Smooth muscle cell (in vitro differentiated cells): ENCODE results near the gene PLA2G5. TPM values are rescaled to one million over a fixed set of nuclear protein-coding genes. Genes with fewer than 3 reads are reported as not detected.

ENCODE experiments used
- DNase-seq: peaks from one replicate; lab custom pipeline; 2025; ENCODE audit not compliant: unreplicated experiment; lab: John Stamatoyannopoulos, UW
- H2AFZ ChIP-seq: fragments of 200-600 bp; sonication (generic); 2 replicates; pipeline ENCODE4 v1.6.0; 2016; ENCODE audit warnings: antibody characterized with exemption, low read depth, mild to moderate bottlenecking
- H3F3A ChIP-seq: fragments of 200-600 bp; sonication (generic); 2 replicates; pipeline ENCODE4 v1.6.0; 2017; ENCODE audit warnings: antibody characterized with exemption, low read depth
- H3K27ac ChIP-seq: fragments of 200-600 bp; sonication (generic); 2 replicates; pipeline ENCODE4 v1.5.1; 2016; ENCODE audit warnings: low read depth, mild to moderate bottlenecking
- H3K27me3 ChIP-seq: fragments of 200-600 bp; sonication (generic); 2 replicates; pipeline ENCODE4 v1.6.1; 2016; ENCODE audit warnings: low read depth, mild to moderate bottlenecking
- H3K36me3 ChIP-seq: fragments of 200-600 bp; sonication (generic); 2 replicates; pipeline ENCODE4 v1.5.1; 2016; ENCODE audit warnings: low read depth
- H3K4me1 ChIP-seq: fragments of 200-600 bp; sonication (generic); 2 replicates; pipeline ENCODE4 v1.5.1; 2016; ENCODE audit warnings: low read depth
- H3K4me2 ChIP-seq: fragments of 200-600 bp; sonication (generic); 2 replicates; pipeline ENCODE4 v1.6.0; 2016; ENCODE audit warnings: mild to moderate bottlenecking
- H3K4me3 ChIP-seq: fragments of 200-600 bp; sonication (generic); 2 replicates; pipeline ENCODE4 v1.5.1; 2016; ENCODE audit warnings: mild to moderate bottlenecking
- H3K79me2 ChIP-seq: fragments of 200-600 bp; sonication (generic); 2 replicates; pipeline ENCODE4 v1.6.0; 2016; ENCODE audit warnings: low read depth, mild to moderate bottlenecking
- H3K9ac ChIP-seq: fragments of 200-600 bp; sonication (generic); 2 replicates; pipeline ENCODE4 v1.6.0; 2016; ENCODE audit warnings: low read depth
- H3K9me3 ChIP-seq: fragments of 200-600 bp; sonication (generic); replicated peaks from 2 replicates; pipeline ENCODE4 v1.5.1; 2016; ENCODE audit warnings: low read depth
- H4K20me1 ChIP-seq: fragments of 200-600 bp; sonication (generic); 2 replicates; pipeline ENCODE4 v1.6.0; 2016; ENCODE audit warnings: low read depth
- WGBS: methylation state at CpG from one replicate; pipeline ENCODE4 v1.1.7; 2016; ENCODE audit warnings: low lambda C conversion rate; 5-methylcytosine and 5-hydroxymethylcytosine counted together
- polyA plus RNA-seq: library from polyadenylated mRNA; unstranded; fragments of >200 nt; fragmentation: Nextera tagmentation; extraction: Ambion mirVana; gene quantifications from 2 replicates; pipeline ENCODE4 v1.2.1, GENCODE V29; 2016
- total RNA-seq: library from RNA; depleted of rRNA; stranded (reverse); fragments of >200 nt; gene quantifications from 2 replicates; pipeline ENCODE4 v1.2.3, GENCODE V29; 2014
- TF ChIP-seq, protein P1 (sequence below): fragments of 200-600 bp; sonication (generic); IDR thresholded peaks from 2 replicates; pipeline ENCODE4 v1.5.1; 2017; ENCODE audit warnings: borderline replicate concordance, mild to moderate bottlenecking, antibody characterized with exemption; ENCODE audit not compliant: insufficient read depth, poor library complexity, severe bottlenecking

The PLA2G5 gene
- total and polyA plus RNA-seq, 2 experiments from 2014 or later, result 0.22 to 0.64 TPM

DNA sequence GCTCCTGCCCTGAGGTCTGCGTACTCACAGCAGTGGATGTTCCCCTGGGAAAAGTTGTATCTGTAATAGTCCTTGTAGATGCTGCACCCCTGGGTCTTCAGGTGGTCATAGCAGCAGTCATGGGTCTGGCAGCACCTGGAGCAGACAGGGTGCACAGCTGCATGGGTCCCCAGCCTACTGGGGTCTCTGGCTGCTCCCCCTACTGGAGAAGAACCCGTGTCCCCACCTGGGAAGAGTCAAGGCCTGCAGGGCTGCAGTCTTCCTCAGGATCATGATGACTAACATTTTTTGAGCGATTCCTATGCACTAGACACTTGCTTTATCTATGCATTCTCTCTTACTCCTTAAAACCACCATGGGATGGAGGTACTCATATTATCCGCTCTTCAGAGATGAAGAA lies 45.5 kb downstream of the PLA2G5 start:
- no peak overlapping the region for H3K4me2 ChIP-seq
- no peak for DNase-seq
- no peaks in the 10 kb centered on the region for H3K27me3 ChIP-seq
- TF ChIP-seq, protein P1, sequence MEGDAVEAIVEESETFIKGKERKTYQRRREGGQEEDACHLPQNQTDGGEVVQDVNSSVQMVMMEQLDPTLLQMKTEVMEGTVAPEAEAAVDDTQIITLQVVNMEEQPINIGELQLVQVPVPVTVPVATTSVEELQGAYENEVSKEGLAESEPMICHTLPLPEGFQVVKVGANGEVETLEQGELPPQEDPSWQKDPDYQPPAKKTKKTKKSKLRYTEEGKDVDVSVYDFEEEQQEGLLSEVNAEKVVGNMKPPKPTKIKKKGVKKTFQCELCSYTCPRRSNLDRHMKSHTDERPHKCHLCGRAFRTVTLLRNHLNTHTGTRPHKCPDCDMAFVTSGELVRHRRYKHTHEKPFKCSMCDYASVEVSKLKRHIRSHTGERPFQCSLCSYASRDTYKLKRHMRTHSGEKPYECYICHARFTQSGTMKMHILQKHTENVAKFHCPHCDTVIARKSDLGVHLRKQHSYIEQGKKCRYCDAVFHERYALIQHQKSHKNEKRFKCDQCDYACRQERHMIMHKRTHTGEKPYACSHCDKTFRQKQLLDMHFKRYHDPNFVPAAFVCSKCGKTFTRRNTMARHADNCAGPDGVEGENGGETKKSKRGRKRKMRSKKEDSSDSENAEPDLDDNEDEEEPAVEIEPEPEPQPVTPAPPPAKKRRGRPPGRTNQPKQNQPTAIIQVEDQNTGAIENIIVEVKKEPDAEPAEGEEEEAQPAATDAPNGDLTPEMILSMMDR, result no peak
- H3K79me2 ChIP-seq, result no peaks in the 10 kb centered on the region
- H3K27ac ChIP-seq, result no peak overlapping the region
- no peaks in the 10 kb centered on the region for H3K4me1 ChIP-seq
- no peak overlapping the region for H3K4me3 ChIP-seq
- H3K9ac ChIP-seq, result no peak overlapping the region
- no peaks in the 10 kb centered on the region for H3K36me3 ChIP-seq
- no peaks in the 10 kb centered on the region for H4K20me1 ChIP-seq
- H2AFZ ChIP-seq, result no peak overlapping the region
- H3F3A ChIP-seq, result no peaks in the 10 kb centered on the region
- H3K9me3 ChIP-seq, result no peaks in the 10 kb centered on the region
- 92% methylated on average over 4 of the region's 4 CpGs for WGBS

DNA sequence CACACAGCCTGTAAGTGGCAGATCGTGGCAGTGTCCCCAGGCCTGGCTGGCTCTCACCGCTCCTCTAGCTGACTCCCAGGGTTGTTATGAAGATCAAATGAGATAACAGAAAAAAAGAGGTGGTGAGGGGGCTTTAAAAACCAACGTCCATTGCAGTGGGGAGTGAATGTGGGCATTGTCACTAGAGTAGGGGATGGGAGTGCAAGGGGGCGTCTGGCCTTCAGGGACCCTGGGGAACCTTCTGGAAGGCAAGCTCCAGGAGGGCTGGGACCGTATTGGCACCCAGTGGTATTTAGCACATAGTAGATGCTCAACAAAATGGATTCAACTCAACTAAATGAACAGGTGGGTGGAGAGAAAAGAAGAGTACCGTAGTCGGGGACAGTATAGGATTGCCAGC lies 45.9 kb downstream of the PLA2G5 start:
- no peaks in the 10 kb centered on the region for H3F3A ChIP-seq
- H3K27ac ChIP-seq, result no peak overlapping the region
- H3K4me3 ChIP-seq, result no peak overlapping the region
- TF ChIP-seq, protein P1, result no peak
- no peaks in the 10 kb centered on the region for H3K36me3 ChIP-seq
- H3K79me2 ChIP-seq, result no peaks in the 10 kb centered on the region
- WGBS, result 89% methylated on average over 7 of the region's 7 CpGs
- H3K9ac ChIP-seq, result no peak overlapping the region
- H3K9me3 ChIP-seq, result no peaks in the 10 kb centered on the region
- H3K4me2 ChIP-seq, result no peak overlapping the region
- no peaks in the 10 kb centered on the region for H4K20me1 ChIP-seq
- no peak overlapping the region for H2AFZ ChIP-seq
- H3K4me1 ChIP-seq, result no peaks in the 10 kb centered on the region
- DNase-seq, result no peak
- H3K27me3 ChIP-seq, result no peaks in the 10 kb centered on the region

DNA sequence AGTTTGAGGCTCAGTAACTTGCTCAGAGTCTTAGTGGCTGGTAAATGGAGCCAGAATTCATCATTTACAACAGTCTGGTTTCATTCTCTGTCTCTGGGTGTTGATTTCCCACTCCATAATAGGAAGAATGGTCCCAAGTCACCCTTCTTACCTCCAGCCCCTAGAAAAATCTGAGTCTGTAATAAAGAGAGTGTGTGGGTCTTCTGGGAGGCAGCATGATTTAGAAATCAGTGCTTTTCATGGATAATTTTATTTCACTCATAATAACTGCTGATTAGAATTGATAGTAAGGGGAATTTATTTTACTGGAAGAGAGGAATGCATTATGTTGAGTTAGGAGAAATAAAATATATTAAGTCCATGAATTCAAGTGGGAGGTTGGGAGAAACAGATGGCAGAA lies 47.2 kb downstream of the PLA2G5 start:
- H2AFZ ChIP-seq, result no peak overlapping the region
- H3K79me2 ChIP-seq, result no peaks in the 10 kb centered on the region
- H3F3A ChIP-seq, result no peaks in the 10 kb centered on the region
- H3K4me2 ChIP-seq, result no peak overlapping the region
- H3K36me3 ChIP-seq, result no peaks in the 10 kb centered on the region
- H3K4me3 ChIP-seq, result no peak overlapping the region
- no peaks in the 10 kb centered on the region for H3K9me3 ChIP-seq
- H3K4me1 ChIP-seq, result no peaks in the 10 kb centered on the region
- no peak overlapping the region for H3K9ac ChIP-seq
- H4K20me1 ChIP-seq, result no peaks in the 10 kb centered on the region
- no peaks in the 10 kb centered on the region for H3K27me3 ChIP-seq
- TF ChIP-seq, protein P1, result no peak
- DNase-seq, result no peak
- no peak overlapping the region for H3K27ac ChIP-seq

DNA sequence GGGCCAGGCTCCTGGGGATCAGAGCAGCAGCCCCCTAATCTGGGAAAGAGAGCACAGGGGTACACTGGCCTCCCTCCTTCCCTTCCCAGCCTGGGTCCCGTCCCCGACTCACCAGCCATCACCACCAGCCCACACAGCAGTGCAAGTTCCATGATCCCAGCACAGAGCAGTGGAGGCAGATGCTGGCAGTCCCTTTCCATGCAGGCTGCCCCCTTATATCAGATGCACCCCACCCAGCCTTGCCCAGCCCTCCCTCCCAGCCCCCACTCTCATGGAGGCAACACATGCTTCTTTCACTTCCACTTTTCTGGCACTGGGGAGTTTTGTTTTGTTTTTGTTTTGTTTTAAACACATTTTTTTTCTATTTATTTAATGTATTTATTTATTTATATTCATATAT lies 49.4 kb downstream of the PLA2G5 start, which contains the start of gene PLA2G2D:
TSS of gene PLA2G2D (minus strand) at position 190 of the 400 bp plus-strand sequence. CDS start at position 152, 38 bp downstream.
- DNase-seq, result no peak
- WGBS, result 66% methylated on average over 2 of the region's 2 CpGs
- Histone ChIP-seq H3K79me2 (no peaks in the 10 kb centered on the region), H3K4me2 (no peak within 1 kb of the TSS), H4K20me1 (no peaks in the 10 kb centered on the region), H3K9ac (no peak within 1 kb of the TSS), H3K27ac (no peak within 1 kb of the TSS), H3K9me3 (no peaks in the 10 kb centered on the region), H3K36me3 (no peaks in the 10 kb centered on the region), H3F3A (no peaks in the 10 kb centered on the region), H3K27me3 (no peaks in the 10 kb centered on the region), H3K4me1 (no peaks in the 10 kb centered on the region), H3K4me3 (no peak within 1 kb of the TSS), H2AFZ (no peak within 1 kb of the TSS)
- TF ChIP-seq, protein P1, result no peak
